Testis (tissue), 5 donors: ENCODE data around the gene MMRN2. TPM values are rescaled to one million over a fixed set of nuclear protein-coding genes. Genes with fewer than 3 reads are reported as not detected.
A peak's percentile ranks its signal among the peaks of the same experiment; 100 is the strongest.
"Not testable (repeated sequence)": the region's sequence is repeated elsewhere in the genome, so short reads cannot be mapped to it uniquely, and the experiment has no call there.

Source experiments
- DNase-seq: peaks from one replicate; pipeline ENCODE4 v3.0.0-alpha.2; 2019
- H3K27ac ChIP-seq, 2 donors: fragments of 200-600 bp; sonication (generic); one replicate each; pipeline ENCODE4 v1.5.1; 2019
- H3K27me3 ChIP-seq: fragments of 200-600 bp; sonication (generic); one replicate; pipeline ENCODE4 v1.5.1; 2019
- H3K36me3 ChIP-seq: fragments of 200-600 bp; sonication (generic); one replicate; pipeline ENCODE4 v1.5.1; 2017; ENCODE audit warnings: low read depth; ENCODE audit errors: missing control alignments
- H3K4me1 ChIP-seq: fragments of 200-600 bp; sonication (generic); one replicate; pipeline ENCODE4 v1.5.1; 2019
- H3K4me3 ChIP-seq, 2 donors: fragments of 200-600 bp; sonication (generic); one replicate each; pipeline ENCODE4 v1.5.1; 2017 to 2019
- H3K9me3 ChIP-seq: fragments of 200-600 bp; sonication (generic); one replicate; pipeline ENCODE4 v1.5.1; 2017
- POLR2A ChIP-seq: fragments of 450-650 bp; IDR thresholded peaks from one replicate; pipeline ENCODE4 v1.6.1; 2017; ENCODE audit warnings: antibody characterized with exemption, mild to moderate bottlenecking, moderate library complexity
- WGBS, 2 donors: methylation state at CpG; one replicate each; pipeline ENCODE4 v1.1.5; 2018; 5-methylcytosine and 5-hydroxymethylcytosine counted together
- intact Hi-C: fragments of 100-400 bp; cut with DNase I; formaldehyde crosslinking; loops from one replicate; pipeline ENCODE4 v1.15.1; 2023; ENCODE audit warnings: low total_unique reads
- long read RNA-seq, 2 donors: transcript quantifications; one replicate each; lab custom pipeline, GENCODE V29; 2026
- polyA plus RNA-seq: library from polyadenylated mRNA; stranded (reverse); fragments of 350-450 nt; fragmentation: Illumina TruSeq; extraction: RNeasy Lipid Tissue Mini Kit (QIAGEN cat#74804); gene quantifications from one replicate; pipeline ENCODE4 v1.2.3, GENCODE V29; 2014; ENCODE audit warnings: low read depth, low replicate concordance; ENCODE audit not compliant: insufficient read depth
- total RNA-seq, 2 donors: library from RNA; depleted of rRNA; stranded (reverse); fragments of >200 nt; gene quantifications; one replicate each; pipeline ENCODE4 v1.2.3, GENCODE V29; 2016
- TF ChIP-seq, protein P1 (sequence below), 3 experiments: fragments of 450-650 bp in 2 of 3; fragments of 200-600 bp in 1 of 3; sonication (generic) in 1 of 3; IDR thresholded peaks; one replicate each; pipeline ENCODE4 v1.5.1; 2016 to 2019; ENCODE audit warnings: antibody characterized with exemption in 3 of 3, mild to moderate bottlenecking in 2 of 3, moderate library complexity in 1 of 3

The MMRN2 gene, protein sequence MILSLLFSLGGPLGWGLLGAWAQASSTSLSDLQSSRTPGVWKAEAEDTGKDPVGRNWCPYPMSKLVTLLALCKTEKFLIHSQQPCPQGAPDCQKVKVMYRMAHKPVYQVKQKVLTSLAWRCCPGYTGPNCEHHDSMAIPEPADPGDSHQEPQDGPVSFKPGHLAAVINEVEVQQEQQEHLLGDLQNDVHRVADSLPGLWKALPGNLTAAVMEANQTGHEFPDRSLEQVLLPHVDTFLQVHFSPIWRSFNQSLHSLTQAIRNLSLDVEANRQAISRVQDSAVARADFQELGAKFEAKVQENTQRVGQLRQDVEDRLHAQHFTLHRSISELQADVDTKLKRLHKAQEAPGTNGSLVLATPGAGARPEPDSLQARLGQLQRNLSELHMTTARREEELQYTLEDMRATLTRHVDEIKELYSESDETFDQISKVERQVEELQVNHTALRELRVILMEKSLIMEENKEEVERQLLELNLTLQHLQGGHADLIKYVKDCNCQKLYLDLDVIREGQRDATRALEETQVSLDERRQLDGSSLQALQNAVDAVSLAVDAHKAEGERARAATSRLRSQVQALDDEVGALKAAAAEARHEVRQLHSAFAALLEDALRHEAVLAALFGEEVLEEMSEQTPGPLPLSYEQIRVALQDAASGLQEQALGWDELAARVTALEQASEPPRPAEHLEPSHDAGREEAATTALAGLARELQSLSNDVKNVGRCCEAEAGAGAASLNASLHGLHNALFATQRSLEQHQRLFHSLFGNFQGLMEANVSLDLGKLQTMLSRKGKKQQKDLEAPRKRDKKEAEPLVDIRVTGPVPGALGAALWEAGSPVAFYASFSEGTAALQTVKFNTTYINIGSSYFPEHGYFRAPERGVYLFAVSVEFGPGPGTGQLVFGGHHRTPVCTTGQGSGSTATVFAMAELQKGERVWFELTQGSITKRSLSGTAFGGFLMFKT
- total RNA-seq = 10 to 100 TPM; 14.9 to 19.1 TPM
- polyA plus RNA-seq = 21.2 TPM
- long read RNA-seq, donor 1, partial matches to known transcripts = 282 of 289 reads
- long read RNA-seq, donor 1, other reads (novel, unspliced or antisense) = 7 of 289 reads
- long read RNA-seq, donor 2, partial matches to known transcripts = 229 of 229 reads
- long read RNA-seq, donor 2, other reads (novel, unspliced or antisense) = 0 of 229 reads

DNA sequence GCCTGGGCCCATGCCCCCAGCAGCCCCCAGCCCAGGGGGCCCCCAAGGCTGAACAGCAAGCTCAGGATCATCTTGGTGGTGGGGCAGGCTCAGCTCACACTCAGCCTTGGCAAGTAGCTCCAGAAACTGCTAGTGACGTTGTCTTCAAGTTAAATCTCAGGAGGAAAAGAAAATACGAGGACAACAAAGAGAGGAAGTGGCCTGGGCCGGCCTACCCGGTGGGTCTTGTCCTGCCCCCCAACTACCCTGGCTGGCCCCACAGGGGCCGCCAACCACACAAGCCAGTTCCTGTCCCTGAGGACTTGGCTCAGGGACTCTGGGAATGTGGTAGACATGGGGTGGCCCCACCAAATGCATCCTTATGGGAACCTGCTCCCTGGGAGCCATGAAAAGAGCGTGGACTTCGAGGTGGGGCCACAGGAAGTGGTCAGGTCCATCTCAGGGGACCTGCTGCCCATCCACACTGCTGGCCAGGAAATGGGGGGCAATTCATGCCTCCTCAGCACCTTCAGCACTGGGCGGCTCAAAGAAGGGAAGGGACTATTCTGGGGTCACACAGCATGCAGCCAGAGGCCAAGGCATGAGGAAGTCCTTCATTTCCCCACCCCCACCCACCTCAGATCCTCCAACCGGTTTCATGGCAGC, at the start of gene MMRN2:
TSS of gene MMRN2 (minus strand) at position 145 of the 645 bp plus-strand sequence. CDS start at position 71, 74 bp downstream.
- no peaks in the 10 kb centered on the region for H3K9me3 ChIP-seq
- intact Hi-C loops = no loop called here
- TF ChIP-seq, protein P1, sequence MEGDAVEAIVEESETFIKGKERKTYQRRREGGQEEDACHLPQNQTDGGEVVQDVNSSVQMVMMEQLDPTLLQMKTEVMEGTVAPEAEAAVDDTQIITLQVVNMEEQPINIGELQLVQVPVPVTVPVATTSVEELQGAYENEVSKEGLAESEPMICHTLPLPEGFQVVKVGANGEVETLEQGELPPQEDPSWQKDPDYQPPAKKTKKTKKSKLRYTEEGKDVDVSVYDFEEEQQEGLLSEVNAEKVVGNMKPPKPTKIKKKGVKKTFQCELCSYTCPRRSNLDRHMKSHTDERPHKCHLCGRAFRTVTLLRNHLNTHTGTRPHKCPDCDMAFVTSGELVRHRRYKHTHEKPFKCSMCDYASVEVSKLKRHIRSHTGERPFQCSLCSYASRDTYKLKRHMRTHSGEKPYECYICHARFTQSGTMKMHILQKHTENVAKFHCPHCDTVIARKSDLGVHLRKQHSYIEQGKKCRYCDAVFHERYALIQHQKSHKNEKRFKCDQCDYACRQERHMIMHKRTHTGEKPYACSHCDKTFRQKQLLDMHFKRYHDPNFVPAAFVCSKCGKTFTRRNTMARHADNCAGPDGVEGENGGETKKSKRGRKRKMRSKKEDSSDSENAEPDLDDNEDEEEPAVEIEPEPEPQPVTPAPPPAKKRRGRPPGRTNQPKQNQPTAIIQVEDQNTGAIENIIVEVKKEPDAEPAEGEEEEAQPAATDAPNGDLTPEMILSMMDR (IDR thresholded peaks at IDR 0.05) = no peak
- no peak for TF ChIP-seq POLR2A
- no peaks in the 10 kb centered on the region for H3K27me3 ChIP-seq
- H3K27ac ChIP-seq = peak within 1 kb of the TSS; percentile 24 to 87
- no peak within 1 kb of the TSS for H3K4me3 ChIP-seq
- H3K36me3 ChIP-seq = no peaks in the 10 kb centered on the region
- no peak for DNase-seq
- WGBS, 2 donors = 72 to 78% methylated on average over 8 to 9 of the region's 9 CpGs
- H3K4me1 ChIP-seq = peaks cover 64% of the 10 kb centered on the region

DNA sequence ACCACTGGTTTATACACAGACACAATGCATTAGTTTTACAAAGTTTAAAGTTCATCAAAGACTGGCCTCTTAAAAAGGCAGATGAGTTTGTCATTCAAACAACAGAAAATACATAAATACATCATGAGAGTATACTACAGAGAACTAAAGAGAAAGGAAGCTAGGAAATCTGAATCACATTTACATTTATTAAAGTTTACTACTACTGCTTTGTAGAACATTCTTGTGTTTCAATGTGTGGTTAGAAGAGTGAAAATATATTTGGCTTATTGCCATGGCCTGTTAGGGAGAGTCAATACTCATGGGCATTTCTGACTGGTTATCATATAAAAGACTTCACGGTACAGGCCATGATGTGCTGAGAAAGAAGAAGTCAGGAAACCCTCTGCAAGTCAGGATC, 49.7 kb upstream of the MMRN2 start:
- intact Hi-C loops, H3K27me3 ChIP-seq, H3K4me1 ChIP-seq, H3K4me3 ChIP-seq, H3K36me3 ChIP-seq, DNase-seq, H3K27ac ChIP-seq, H3K9me3 ChIP-seq: not testable (repeated sequence)
- 33 to 67% methylated on average over 1 of the region's 1 CpG for WGBS, 2 donors

DNA sequence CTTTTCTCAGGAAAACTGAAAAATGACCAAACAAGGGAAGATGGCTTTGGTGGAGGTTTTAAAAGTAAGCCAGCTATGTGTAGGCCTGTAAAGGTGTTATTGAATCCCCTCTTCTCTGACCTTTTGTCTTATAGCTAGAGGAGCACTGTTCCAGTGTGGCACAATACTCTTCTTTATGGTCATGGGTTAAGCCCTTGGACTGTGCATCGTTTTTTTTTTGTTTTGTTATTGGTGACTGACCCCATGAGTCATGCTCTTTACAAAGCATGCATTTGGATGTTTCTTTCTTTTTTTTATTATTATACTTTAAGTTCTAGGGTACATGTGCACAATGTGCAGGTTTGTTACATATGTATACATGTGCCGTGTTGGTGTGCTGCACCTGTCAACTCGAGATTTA, 43.1 kb upstream of the MMRN2 start:
- intact Hi-C loops = no loop called here
- no peaks in the 10 kb centered on the region for H3K36me3 ChIP-seq
- no peak for DNase-seq
- 72 to 82% methylated on average over 3 of the region's 3 CpGs for WGBS, 2 donors
- no peaks in the 10 kb centered on the region for H3K27me3 ChIP-seq
- TF ChIP-seq POLR2A = no peak
- TF ChIP-seq, protein P1 (IDR thresholded peaks at IDR 0.05) = no peak
- H3K27ac ChIP-seq = no peak overlapping the region
- H3K4me3 ChIP-seq = no peak overlapping the region
- no peaks in the 10 kb centered on the region for H3K9me3 ChIP-seq
- no peaks in the 10 kb centered on the region for H3K4me1 ChIP-seq

DNA sequence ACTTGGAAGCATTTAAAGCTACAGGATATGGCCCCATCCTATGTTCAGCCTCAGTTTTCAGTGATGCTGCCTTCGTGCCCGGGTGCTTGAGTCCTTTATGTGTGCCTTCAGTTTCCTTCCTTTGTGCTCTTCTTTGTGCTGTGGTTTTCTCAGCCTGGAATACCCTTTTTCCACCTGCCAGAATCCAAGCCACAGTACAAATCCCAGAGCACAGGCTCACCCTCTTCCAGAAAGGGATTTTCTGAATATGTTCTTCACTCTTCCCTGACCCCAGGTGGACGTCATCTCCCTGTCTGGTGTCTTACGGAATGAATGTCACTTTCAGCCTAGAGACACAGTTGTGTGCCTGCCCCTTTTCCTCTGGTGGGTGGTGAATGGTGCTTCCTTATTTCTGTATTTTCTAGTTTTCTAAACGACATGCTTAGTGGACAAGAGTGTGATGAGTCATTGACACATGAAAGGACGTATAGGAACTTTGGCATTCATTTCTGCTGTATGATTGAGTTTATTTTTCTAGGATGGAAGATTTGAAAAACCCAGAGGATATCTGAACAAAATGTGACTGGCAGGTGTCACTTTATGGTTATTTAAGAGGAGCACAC, 42.5 kb upstream of the MMRN2 start:
- H3K4me1 ChIP-seq, DNase-seq, H3K27me3 ChIP-seq, intact Hi-C loops, H3K4me3 ChIP-seq, H3K9me3 ChIP-seq, H3K36me3 ChIP-seq, H3K27ac ChIP-seq: not testable (repeated sequence)
- 83 to 86% methylated on average over 6 of the region's 6 CpGs for WGBS, 2 donors

DNA sequence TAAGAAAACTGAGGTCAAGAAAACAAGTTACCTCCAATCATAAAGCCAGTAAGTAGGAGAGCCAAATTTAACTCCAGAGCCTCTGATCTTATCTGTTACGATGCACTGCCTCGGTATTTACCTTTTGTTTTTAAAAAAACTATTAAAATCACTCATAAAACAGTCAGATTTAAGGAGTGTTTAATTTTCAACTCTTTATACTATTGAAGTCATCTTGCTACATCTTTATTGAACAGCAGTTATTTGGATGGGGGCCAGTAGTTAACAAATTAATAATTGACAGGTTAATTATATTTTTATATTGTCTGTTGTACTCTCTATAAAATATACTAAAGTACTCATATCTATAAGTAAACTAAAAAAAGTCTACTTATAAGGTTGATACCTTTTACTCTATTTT, 35.5 kb upstream of the MMRN2 start:
- no peaks in the 10 kb centered on the region for H3K27me3 ChIP-seq
- no peaks in the 10 kb centered on the region for H3K36me3 ChIP-seq
- no peak for TF ChIP-seq POLR2A
- TF ChIP-seq, protein P1 (IDR thresholded peaks at IDR 0.05) = no peak
- intact Hi-C loops = no loop called here
- no peak for DNase-seq
- 87 to 94% methylated on average over 2 of the region's 2 CpGs for WGBS, 2 donors
- H3K4me1 ChIP-seq = no peaks in the 10 kb centered on the region
- H3K9me3 ChIP-seq = no peaks in the 10 kb centered on the region
- H3K27ac ChIP-seq = no peak overlapping the region
- no peak overlapping the region for H3K4me3 ChIP-seq
